Epidermal melanocyte (primary cell): ENCODE measurements around the gene C20orf144.

Experiments used
- DNase-seq: peaks from one replicate; pipeline ENCODE4 v3.0.0; 2011; ENCODE audit warnings: low spot score; ENCODE audit not compliant: insufficient read length

Gene C20orf144

GRCh38 chr20:33649201-33649681 lies 12.9 kb upstream of the C20orf144 start:
- DNase-seq: no peak

GRCh38 chr20:33650111-33650752 lies 11.9 kb upstream of the C20orf144 start:
- no peak for DNase-seq

GRCh38 chr20:33650753-33651561 lies 11.2 kb upstream of the C20orf144 start:
- no peak for DNase-seq

GRCh38 chr20:33651562-33652048 lies 10.5 kb upstream of the C20orf144 start:
- DNase-seq: no peak

- DNase-seq: peak; percentile 86
Measured at GRCh38 chr20:33653218-33653899, 8.8 kb upstream of the C20orf144 start.

- no peak for DNase-seq
Measured at GRCh38 chr20:33653900-33654596, 8.1 kb upstream of the C20orf144 start.

GRCh38 chr20:33654680-33655161 lies 7.4 kb upstream of the C20orf144 start:
- no peak for DNase-seq

GRCh38 chr20:33655164-33655563 lies 7.0 kb upstream of the C20orf144 start:
- DNase-seq: no peak

GRCh38 chr20:33656010-33656782 lies 5.9 kb upstream of the C20orf144 start:
- no peak for DNase-seq

GRCh38 chr20:33656783-33657703 lies 5.1 kb upstream of the C20orf144 start:
- DNase-seq: no peak

- no peak for DNase-seq
Measured at GRCh38 chr20:33657704-33658095, 4.4 kb upstream of the C20orf144 start.

- no peak for DNase-seq
Measured at GRCh38 chr20:33658510-33658909, 3.6 kb upstream of the C20orf144 start.

GRCh38 chr20:33658929-33659328 lies 3.2 kb upstream of the C20orf144 start:
- no peak for DNase-seq

- no peak for DNase-seq
Measured at GRCh38 chr20:33659341-33660034, 2.6 kb upstream of the C20orf144 start.

GRCh38 chr20:33660035-33660684 lies 2.0 kb upstream of the C20orf144 start:
- no peak for DNase-seq

GRCh38 chr20:33660685-33661058 lies 1.5 kb upstream of the C20orf144 start:
- DNase-seq: no peak

GRCh38 chr20:33663161-33664084 lies 1.3 kb downstream of the C20orf144 start:
- DNase-seq: peak; percentile 71
